Measurements from ENCODE around the gene MAS1. TPM values are rescaled to one million over a fixed set of nuclear protein-coding genes. Genes with fewer than 3 reads are reported as not detected.
"Not testable (repeated sequence)": the region's sequence is repeated elsewhere in the genome, so short reads cannot be mapped to it uniquely, and the experiment has no call there.

The MAS1 gene
- not detected for total RNA-seq

DNA sequence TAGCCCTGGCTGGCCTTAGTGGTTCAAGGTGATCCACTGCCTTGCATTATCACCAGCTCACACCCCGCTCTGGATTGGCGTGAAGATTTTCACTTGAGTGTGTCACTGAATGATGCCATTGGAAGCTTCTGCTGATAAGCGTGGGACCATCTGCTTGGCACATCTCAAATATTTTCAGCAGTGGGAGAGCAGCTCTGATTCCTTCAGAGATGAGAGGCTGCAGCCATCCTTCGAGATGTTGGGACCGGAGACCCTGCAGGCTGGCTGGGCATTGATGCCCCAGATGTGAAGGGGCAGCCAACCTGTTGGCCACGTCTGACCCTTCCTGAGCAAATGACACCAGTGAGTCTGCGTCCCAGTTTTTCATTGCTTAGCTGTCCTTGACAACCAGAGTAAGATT is at the start of gene MAS1:
Gene MAS1 (plus strand): TSS at position 197 of the 400 bp plus-strand sequence. CDS start 15,968 bp downstream, outside the sequence.
- no peaks in the 10 kb centered on the region for H3K4me1 ChIP-seq
- no peak within 1 kb of the TSS for H3K4me3 ChIP-seq
- TF ChIP-seq, protein P1, sequence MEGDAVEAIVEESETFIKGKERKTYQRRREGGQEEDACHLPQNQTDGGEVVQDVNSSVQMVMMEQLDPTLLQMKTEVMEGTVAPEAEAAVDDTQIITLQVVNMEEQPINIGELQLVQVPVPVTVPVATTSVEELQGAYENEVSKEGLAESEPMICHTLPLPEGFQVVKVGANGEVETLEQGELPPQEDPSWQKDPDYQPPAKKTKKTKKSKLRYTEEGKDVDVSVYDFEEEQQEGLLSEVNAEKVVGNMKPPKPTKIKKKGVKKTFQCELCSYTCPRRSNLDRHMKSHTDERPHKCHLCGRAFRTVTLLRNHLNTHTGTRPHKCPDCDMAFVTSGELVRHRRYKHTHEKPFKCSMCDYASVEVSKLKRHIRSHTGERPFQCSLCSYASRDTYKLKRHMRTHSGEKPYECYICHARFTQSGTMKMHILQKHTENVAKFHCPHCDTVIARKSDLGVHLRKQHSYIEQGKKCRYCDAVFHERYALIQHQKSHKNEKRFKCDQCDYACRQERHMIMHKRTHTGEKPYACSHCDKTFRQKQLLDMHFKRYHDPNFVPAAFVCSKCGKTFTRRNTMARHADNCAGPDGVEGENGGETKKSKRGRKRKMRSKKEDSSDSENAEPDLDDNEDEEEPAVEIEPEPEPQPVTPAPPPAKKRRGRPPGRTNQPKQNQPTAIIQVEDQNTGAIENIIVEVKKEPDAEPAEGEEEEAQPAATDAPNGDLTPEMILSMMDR (IDR thresholded peaks at IDR 0.05) = no peak
- no peaks in the 10 kb centered on the region for H3K27me3 ChIP-seq
- no peaks in the 10 kb centered on the region for H3K9me3 ChIP-seq
- no peak for DNase-seq (ENCODE audit: low spot score)
- no peaks in the 10 kb centered on the region for H3K36me3 ChIP-seq
- H3K27ac ChIP-seq = no peak within 1 kb of the TSS

DNA sequence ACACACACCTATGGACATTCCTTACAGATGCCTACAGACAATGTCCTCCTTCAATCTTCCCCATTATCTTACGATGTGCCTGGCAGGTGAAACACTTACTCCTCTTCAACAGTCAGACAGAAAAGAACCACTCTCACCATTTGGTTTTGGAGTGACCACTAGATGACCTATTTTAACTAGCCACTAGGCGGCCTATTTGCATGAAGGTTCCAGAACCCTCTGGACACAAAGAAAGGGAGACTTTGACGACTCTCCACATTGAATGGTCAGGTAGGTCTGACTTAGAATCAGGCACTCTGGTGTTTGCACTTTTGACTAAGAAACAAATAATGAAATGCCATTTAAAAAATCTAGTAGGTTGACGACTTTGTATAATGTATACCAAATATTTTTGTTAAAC is 48.8 kb upstream of the MAS1 start:
- no peaks in the 10 kb centered on the region for H3K36me3 ChIP-seq
- no peaks in the 10 kb centered on the region for H3K4me1 ChIP-seq
- TF ChIP-seq, protein P1 (IDR thresholded peaks at IDR 0.05) = peak in 1 of 2 donors; percentile 26
- no peak overlapping the region for H3K4me3 ChIP-seq
- no peaks in the 10 kb centered on the region for H3K27me3 ChIP-seq
- H3K27ac ChIP-seq = no peak overlapping the region
- H3K9me3 ChIP-seq = no peaks in the 10 kb centered on the region
- no peak for DNase-seq (ENCODE audit: low spot score)

DNA sequence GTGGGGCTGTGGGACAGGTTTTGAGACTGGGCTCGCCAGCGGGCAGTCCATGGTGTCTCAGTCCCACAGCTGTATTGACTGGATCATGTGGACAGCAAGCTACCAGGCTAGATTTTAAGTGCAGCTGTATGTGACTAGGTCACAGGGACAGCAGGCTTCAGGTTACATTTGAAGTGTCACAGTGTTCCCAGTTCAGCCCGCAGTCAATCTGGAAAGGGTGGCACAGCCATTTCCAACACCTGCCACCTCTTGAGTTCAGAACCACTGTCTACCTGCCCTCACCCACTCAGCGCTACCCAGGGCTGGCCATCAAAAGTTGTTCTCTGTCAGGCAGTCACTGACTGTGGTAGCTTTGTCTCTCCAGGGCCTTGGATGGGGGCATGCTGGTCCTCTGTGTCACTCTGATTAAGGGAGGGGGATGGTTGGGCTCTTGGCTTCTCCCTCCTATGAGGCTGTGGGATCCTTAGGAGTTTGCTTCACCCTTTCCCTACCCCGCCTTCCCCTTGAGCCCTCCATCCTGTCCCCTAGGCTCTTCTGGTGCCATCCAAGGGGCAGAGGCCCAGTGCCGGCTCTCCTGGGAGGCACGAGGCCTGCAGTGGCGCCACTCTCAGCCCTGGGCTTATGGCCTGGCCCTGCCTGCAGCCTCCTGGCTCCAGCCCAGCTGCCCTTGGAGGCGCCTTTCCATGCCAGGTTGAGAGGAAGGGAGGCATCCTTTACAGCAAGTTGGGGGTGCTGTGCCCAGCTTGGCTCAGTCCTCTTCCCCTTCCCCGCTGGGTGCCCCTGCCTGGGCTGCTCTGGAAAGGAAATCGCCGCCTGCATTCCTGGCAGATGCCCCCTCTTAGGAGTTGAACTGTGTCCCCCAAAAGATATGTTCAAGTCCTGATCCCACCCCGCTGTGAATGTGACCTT is 45.8 kb upstream of the MAS1 start:
- peak; percentile 23 for DNase-seq (ENCODE audit: low spot score)
- Histone ChIP-seq H3K27ac (no peak overlapping the region), H3K36me3 (no peaks in the 10 kb centered on the region), H3K4me3 (no peak overlapping the region), H3K4me1 (no peaks in the 10 kb centered on the region), H3K27me3 (no peaks in the 10 kb centered on the region), H3K9me3 (no peaks in the 10 kb centered on the region)
- TF ChIP-seq, protein P1 (IDR thresholded peaks at IDR 0.05) = no peak

DNA sequence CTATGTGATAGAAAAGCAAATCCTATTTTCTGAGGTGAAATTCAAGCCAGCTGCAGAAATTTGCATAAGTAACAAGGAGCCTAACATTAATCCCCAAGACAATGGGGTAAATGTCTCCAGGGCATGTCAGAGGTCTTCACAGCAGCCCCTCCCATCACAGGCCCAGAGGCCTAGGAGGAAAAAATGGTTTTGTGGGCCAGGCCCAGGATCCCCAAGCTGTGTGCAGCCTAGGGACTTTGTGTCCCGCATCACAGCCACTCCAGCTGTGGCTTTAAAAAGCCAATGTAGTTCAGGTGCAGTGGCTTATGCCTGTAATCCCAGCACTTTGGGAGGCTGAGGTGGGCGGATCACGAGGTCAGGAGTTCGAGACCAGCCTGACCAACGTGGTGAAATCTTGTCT is 42.2 kb upstream of the MAS1 start:
- not testable (repeated sequence) for DNase-seq (ENCODE audit: low spot score); H3K27ac ChIP-seq; H3K36me3 ChIP-seq; H3K9me3 ChIP-seq; H3K4me3 ChIP-seq; H3K4me1 ChIP-seq; H3K27me3 ChIP-seq

DNA sequence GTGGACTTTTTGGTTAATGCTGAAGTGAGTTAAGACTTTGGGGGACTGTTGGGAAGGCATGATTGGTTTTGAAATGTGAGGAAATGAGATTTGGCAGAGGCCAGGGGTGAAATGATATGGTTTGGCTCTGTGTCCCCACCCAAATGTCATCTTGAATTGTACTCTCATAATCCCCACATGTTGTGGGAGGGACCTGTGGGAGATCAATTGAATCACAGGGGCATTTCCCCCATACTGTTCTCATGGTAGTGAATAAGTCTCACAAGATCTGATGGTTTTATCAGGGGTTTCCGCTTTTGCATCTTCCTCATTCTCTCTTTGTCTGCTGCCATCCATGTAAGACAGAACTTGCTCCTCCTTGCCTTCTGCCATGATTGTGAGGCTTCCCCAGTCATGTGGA is 40.9 kb upstream of the MAS1 start:
- not testable (repeated sequence) for H3K27ac ChIP-seq; H3K9me3 ChIP-seq; H3K4me3 ChIP-seq; DNase-seq (ENCODE audit: low spot score); H3K27me3 ChIP-seq; H3K4me1 ChIP-seq; H3K36me3 ChIP-seq

DNA sequence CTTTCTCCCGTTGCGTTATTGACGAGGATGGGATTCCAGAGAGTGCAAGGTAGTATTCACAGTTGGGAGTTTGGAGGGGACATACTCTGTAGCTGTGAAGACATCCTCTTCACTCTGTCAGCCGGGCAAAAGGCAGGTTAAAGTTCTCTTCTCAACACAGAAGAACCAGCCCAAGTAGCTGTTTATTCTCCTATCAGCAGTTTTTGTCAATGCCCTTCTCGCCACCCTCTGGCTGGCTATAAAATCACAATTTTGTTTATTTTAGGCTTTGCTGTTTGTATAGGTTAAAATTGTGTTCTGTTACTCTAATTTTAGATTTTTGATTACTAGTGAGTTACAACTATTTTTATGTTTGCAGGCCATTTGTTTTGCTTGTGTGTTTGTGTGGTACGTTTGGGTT is 37.9 kb upstream of the MAS1 start:
- no peaks in the 10 kb centered on the region for H3K9me3 ChIP-seq
- peak; percentile 28 for DNase-seq (ENCODE audit: low spot score)
- no peak overlapping the region for H3K4me3 ChIP-seq
- H3K36me3 ChIP-seq = no peaks in the 10 kb centered on the region
- H3K4me1 ChIP-seq = no peaks in the 10 kb centered on the region
- no peak overlapping the region for H3K27ac ChIP-seq
- TF ChIP-seq, protein P1 (IDR thresholded peaks at IDR 0.05) = peak in 1 of 2 donors; percentile 28
- H3K27me3 ChIP-seq = no peaks in the 10 kb centered on the region

DNA sequence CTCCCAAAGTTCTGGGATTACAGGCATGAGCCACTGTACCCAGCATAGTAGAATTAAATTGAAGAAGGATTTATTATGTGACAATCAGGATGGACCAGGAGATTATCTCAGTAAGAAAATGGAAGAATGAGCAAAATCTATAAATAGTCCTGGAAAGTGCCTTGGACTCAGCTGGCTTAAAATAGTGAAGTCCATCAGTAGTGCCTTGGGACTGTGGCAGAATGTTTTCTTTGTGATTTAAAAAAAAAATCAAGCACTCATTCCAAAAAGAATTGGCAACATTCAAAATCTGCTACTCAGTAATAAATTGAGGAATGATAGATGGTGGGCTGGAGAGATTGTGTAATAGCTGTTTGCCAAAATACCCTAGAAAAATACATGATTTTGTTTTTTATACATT is 37.0 kb upstream of the MAS1 start:
- DNase-seq (ENCODE audit: low spot score) = no peak
- Histone ChIP-seq H3K4me1 (no peaks in the 10 kb centered on the region), H3K27ac (no peak overlapping the region), H3K4me3 (no peak overlapping the region), H3K27me3 (no peaks in the 10 kb centered on the region), H3K36me3 (no peaks in the 10 kb centered on the region), H3K9me3 (no peaks in the 10 kb centered on the region)
- TF ChIP-seq, protein P1 (IDR thresholded peaks at IDR 0.05) = no peak

All from right atrium auricular region (tissue), 2 donors.